NCI-H2196 treated with DMSO at 0.1 percent for 48 hours (cell line): ENCODE data around the gene RTKN.
A peak's percentile ranks its signal among the peaks of the same experiment; 100 is the strongest.

Experiments used
- DNase-seq: peaks from one replicate; lab custom pipeline; 2025; ENCODE audit not compliant: unreplicated experiment; lab: John Stamatoyannopoulos, UW

The RTKN gene

DNA sequence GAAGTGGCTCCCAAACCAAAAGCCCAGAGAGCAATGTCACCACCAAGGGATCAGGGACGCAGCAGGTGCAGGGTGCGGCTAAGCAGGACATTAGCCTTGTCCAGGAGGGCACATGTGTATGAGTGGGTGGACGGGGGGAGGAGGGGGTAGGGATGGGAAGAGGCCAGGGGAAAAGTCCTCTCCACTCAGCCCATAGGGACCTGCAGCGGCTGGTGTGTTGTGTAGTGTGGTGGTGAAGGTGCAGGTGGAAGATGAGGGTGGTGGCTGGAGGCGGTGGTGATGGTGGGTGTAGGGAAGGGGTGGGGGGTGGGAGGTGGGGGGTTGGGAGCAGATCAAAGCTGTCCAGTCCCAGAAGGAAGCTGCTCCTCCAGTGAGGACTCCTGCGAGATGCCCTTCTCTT lies 24.0 kb downstream of the RTKN start:
- DNase-seq = no peak

- DNase-seq = no peak
Measured at GRCh38 chr2:74417197-74417596, 24.5 kb downstream of the RTKN start.

DNA sequence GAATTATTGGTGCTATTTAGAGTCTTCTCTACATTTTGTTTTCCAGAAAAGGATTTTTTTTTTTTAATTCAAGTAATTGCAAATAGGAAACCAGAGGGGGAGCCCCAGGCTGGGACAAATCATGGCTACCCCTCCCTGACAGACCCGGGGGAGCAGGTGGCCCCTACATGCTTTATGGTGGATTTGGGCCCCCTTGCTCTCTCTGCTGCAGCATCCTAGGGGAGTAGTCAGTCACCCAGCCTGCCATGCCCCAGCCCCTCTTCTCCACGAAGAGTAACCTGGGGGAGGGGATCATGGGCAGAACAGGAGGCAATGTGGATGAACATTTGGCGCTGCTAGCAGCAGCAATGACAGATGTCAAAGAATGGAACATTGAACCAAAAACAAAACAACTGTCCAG lies 25.0 kb downstream of the RTKN start:
- no peak for DNase-seq

DNA sequence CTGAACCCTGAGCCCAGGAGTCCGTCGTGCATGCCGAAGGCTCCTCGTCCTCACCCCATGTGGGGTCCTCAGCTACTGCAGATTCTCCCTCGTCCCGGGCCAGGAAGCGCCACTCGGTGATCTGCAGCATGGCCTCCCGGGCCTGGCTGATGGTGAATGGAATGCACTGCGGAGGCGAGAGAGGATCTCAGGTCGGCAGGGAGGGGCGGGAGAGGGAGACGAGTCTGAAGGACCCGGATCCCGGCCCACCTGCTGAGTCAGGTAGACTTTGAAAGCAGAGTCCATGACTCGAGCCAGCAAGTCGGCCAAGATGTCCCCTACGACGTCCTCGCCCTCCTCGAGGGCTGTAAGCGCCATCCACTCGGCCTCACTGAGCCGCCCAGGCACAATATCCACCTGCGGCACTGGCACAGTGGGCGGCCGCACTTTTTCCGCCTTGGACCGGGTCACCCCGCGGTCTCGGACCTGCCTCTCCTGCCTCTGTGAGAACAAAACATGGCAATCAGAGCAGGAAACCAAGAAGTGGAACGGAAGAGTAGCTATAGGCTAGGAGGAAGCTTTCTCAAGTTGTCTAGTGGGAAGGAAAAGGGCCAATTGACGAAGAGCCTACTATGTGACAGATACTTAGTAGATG lies 25.9 kb downstream of the RTKN start:
- DNase-seq = no peak

- DNase-seq = no peak
Measured at GRCh38 chr2:74414881-74415761, 26.6 kb downstream of the RTKN start.

DNA sequence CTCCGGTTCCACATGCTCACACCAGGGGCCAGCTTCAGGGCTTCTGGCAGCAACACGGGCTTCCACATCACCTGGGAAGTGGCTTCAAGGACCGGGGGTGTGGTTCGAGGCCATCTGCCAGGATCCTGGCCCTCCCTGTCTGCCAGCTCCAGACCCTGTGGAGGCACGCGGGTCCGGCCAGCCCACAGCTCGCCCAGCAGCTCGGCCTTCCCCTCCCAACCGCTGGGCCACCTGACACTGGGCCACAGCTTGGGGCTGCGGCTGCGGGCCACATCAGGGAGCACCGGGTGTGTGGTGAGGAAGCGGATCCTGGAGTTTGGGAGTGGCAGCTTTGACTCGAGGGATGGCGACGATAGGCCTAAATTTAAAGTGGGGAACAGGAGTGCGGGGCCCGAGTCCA lies 27.3 kb downstream of the RTKN start:
- no peak for DNase-seq

DNA sequence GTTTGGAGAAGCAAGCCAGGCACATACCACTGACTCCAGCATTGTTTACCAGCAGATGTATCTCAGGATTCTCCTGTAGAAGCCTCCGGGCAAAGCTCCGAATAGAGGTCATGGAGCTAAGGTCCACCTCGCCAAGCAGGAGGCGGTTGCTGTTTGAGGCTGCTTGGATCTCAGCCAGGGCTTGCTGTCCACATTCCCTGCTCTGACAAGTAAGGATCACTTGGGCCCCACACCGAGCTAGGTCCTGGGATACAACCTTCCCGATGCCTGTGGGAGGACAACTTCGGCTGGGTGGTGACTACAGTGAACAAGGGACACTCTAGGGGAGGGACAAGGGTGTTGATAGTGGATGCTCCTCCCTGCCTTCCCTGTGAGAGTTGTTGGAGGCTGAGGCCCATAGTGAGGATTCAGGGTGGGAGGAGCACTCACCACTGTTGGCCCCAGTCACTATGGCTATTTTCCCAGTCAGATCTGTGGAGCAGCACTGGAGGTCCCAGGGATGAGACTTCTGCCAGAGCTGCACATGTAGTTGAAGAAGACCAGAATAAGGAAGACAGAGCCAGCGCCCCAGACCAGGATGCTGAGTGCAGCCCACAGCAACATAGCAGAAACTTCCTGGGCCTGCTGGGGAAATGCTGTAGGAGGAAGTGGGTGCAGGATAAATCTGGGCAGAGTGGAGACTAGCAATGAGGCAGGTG lies 28.6 kb downstream of the RTKN start:
- DNase-seq = no peak

DNA sequence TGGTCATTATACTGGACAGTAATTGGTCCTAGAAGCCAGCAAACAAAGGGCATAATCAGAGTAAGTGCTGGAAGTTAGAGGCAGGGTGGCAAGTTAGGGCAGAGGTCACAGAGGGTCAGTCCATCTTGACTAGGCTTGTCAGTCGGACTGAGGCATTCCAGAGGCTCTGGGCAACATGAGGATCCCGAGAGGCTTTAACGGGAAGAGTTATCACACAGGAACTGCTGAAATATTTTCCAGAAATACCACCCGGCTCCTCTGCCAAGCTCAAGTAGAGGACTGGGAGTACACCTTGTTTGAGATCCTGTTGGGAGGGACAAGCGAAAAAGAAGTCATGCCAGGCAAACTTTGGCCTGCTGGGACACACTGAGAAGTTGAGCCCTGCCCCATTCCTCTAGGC lies 34.1 kb downstream of the RTKN start:
- no peak for DNase-seq

- DNase-seq = no peak
Measured at GRCh38 chr2:74406035-74406434, 35.7 kb downstream of the RTKN start.

DNA sequence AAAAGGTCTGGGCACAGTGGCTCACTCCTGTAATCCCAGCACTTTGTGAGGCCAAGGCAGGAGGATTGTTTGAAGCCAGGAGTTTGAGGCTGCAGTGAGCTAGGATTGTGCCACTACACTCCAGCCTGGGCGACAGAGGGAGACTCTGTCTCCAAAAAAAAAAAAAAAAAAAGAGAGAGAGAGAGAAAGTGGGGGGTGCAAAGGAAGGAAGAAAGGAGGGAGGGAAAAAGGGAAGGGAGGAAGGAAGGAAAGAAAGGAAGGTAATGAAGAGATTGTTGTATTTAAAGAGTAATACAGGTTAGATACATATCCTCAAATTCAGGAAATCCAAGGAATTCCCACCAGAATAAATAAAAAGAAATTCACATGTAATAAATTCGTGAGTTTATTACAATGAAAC lies 39.8 kb downstream of the RTKN start:
- no peak for DNase-seq

GRCh38 chr2:74399785-74400184 lies 42.0 kb downstream of the RTKN start:
- no peak for DNase-seq

GRCh38 chr2:74396149-74396548 lies 45.6 kb downstream of the RTKN start:
- no peak for DNase-seq

DNA sequence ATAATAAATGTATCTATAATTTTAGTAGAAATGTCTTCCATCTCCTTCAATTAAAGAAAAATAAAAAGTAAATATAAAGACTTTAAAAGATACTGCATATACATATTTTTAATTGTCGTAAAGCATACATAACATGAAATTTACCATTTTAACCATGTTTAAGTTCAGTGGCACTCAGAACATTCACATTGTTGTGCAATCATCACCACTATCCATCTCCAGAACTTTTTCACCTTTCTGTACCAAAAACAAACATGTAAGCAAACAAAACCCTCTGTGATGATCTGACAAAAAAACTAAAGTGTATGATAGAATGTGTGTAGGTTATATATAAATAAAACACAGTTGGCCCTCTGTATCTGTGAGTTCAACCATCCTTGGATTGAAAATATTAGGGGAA lies 48.2 kb downstream of the RTKN start:
- no peak for DNase-seq

GRCh38 chr2:74392449-74392743 lies 49.3 kb downstream of the RTKN start:
- DNase-seq = no peak

DNA sequence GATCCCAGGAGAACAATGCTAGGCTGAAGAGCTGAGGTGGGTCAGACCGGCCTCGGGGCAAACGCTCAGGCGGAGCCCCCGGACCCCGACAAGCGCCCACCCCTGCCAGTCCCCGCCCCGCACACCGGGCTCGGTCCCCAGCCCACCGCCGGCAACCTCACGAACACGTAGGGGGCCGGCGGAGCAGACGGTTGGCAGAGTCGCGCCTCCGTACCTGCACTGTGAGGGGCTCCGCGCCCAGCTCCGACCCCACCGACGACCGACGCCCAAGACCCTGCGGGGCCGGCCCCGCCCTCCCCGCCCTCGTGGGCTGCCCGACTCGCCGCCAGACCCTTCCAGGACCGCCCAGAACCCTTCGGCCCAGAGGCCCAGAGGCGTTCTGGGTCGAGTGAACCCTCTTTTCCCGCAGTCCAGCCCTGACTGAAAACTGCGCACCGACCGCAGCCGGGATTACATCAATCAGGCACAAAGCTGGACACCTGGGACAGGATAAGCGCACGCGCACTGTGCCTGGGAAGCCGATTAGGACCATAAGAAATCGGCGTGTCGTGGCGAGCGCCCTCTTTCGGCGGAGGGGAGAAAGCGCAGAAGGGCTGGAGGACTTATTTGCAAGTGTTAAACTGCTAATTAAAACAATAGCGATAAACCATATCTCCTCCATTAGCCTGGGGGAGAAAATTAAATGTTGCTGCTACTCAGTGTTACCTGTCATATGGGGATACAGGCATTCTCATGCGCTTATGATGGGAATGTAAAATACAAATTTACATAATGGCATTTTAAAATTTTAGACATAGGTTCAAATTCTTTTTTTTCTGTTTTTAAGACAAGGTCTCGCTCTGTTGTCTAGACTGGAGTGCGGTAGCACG lies 49.9 kb downstream of the RTKN start:
- peak; percentile 35 for DNase-seq

GRCh38 chr2:74391209-74391579 lies 50.5 kb downstream of the RTKN start:
- DNase-seq = no peak

DNA sequence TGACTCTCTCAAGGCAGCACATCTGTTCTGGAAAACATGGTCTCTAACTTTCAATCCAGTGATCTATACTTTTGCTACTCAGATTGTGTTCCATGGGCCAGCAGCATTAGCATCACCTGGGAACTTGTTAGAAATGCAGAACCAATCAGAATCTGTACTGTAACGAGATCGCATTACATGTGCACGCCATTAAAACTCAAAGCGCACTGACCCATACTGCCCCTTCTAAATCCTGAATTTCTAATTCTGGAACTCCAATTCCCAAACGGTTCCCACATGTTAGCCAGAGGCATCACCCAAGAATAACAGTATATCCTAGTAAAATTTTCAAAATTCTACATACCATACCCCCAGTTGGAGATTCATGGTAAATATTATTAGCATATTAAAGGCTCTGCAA lies 51.1 kb downstream of the RTKN start:
- no peak for DNase-seq

DNA sequence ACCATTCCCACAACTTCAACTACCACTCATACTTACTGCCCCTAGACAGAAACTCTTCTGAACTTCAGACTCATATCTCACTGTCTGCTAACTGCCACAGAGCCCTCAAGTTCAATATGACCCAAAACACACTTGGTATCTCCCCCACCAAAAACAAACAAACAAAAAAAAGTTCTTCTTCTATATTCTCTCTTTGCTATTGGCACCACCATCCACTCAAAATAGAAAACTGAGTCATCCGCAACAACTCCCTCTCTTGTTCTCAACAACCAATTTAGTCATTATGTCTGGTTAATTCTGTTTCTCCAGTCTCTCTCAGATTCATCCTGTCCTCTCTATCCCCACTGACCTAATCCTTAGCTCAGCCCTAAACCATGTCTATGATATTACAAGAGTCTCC lies 54.4 kb downstream of the RTKN start:
- no peak for DNase-seq

GRCh38 chr2:74385396-74385795 lies 56.3 kb downstream of the RTKN start:
- no peak for DNase-seq

GRCh38 chr2:74384051-74384450 lies 57.7 kb downstream of the RTKN start:
- DNase-seq = no peak

GRCh38 chr2:74383254-74383653 lies 58.5 kb downstream of the RTKN start:
- DNase-seq = no peak
